ENCODE results near the gene FILIP1L. TPM values are rescaled to one million over a fixed set of nuclear protein-coding genes. Genes with fewer than 3 reads are reported as not detected.

Gene FILIP1L
- total RNA-seq, 1 experiment from 2014 or later = 0.17 TPM

GRCh38 chr3:100090669-100091005 is 23.7 kb downstream of the FILIP1L start:
- Histone ChIP-seq H3K27me3 (ENCODE audit: insufficient read depth, low read length) (no peaks in the 10 kb centered on the region), H3K9me3 (ENCODE audit: control insufficient read depth in 1 of 2, insufficient read depth in 1 of 2, low read depth in 1 of 2, low read length in 2 of 2) (no peaks in the 10 kb centered on the region), H3K79me2 (ENCODE audit: insufficient read depth, low read length) (no peaks in the 10 kb centered on the region), H3K36me3 (ENCODE audit: control insufficient read depth in 1 of 2, insufficient read depth in 2 of 2, low read length in 2 of 2) (no peaks in the 10 kb centered on the region), H3K9ac (ENCODE audit: low read length) (no peak overlapping the region), H2AFZ (ENCODE audit: low read depth, low read length, poor library complexity, severe bottlenecking) (no peak overlapping the region), H3K9me2 (ENCODE audit: insufficient read depth) (no peaks in the 10 kb centered on the region), H3K4me2 (ENCODE audit: low read length) (no peak overlapping the region), H3K27ac (ENCODE audit: low read depth, low read length) (no peak overlapping the region), H3K4me3 (replicated peaks in 1 of 2; ENCODE audit: low read depth in 1 of 2, low read length in 2 of 2) (no peak overlapping the region), H3K4me1 (ENCODE audit: control insufficient read depth in 1 of 2, insufficient read depth in 2 of 2, low read length in 2 of 2) (no peaks in the 10 kb centered on the region), H4K20me1 (ENCODE audit: insufficient read depth) (no peaks in the 10 kb centered on the region)
- intact Hi-C loops (cut with micrococcal nuclease) = loop anchor here (5.0 kb wide), 1 partner anchor 248 kb away; no protein-coding TSS in a partner anchor
- DNase-seq (ENCODE audit: low read depth, low spot score) = no peak
- TF ChIP-seq TCF7L2 (IDR thresholded peaks at IDR 0.05; ENCODE audit: borderline replicate concordance, extremely low read depth, insufficient read depth, insufficient read length) (no peak), YY1 (IDR thresholded peaks at IDR 0.05; ENCODE audit: extremely low read depth, insufficient replicate concordance, low read depth, low read length) (no peak)
- no TSS peak for BruUV-seq (replicated peaks)
- ChIA-PET POLR2A (no interaction called here), RAD21 (ENCODE audit: low non-redundant PET in 1 of 2, low total read pairs in 2 of 2, uncharacterized antibody in 2 of 2, unreplicated experiment in 2 of 2) (no interaction called here), CTCF (interaction anchor here (1.0 to 2.8 kb wide), 4 partner anchors 21 to 259 kb away, joined by 3 to 11 read pairs (median 6); no protein-coding TSS in a partner anchor)
- ATAC-seq = peak; percentile 47

DNA sequence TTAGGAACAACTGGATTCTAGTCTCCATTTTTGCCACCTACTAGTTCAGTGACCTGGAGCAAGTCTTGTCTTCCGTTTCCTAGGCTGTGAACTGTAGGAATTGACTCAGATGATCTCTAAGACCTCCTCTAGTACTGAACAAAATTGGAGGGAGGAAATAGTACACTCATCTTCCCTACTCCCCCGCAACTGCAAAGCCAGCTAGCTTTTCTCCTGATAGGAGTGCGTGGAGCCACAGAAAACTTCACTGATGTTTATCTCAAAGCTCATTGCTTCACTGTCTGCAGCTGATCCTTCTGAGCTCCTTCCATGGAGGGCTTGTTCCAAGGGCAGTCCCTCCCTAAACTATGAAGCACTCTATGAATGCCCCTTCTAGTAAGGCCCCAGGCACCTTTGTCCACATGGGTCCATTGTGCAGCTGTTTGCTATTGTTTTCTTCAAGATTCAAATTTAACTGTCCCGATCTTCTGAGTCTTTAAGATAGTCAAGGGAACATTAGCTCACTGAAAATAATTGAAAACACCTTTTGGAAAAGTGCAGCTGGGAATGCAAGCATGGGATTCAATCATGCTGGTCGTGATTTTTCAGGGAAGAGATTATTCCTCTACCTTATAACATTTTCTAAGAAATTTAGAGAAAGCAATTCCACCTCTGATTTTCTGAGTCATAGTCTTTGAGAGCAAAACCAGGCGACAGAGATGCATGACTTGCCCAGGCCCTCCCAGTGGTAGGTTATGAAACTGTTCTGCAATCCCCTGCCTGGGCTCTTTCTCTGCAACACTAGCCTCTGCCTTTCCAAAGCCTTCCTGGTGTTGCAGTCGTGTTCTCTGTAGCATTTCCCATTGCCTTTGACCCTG is 24.3 kb downstream of the FILIP1L start:
- Histone ChIP-seq H3K9ac (ENCODE audit: low read length) (no peak overlapping the region), H3K4me1 (ENCODE audit: control insufficient read depth in 1 of 2, insufficient read depth in 2 of 2, low read length in 2 of 2) (no peaks in the 10 kb centered on the region), H3K9me3 (ENCODE audit: control insufficient read depth in 1 of 2, insufficient read depth in 1 of 2, low read depth in 1 of 2, low read length in 2 of 2) (no peaks in the 10 kb centered on the region), H3K36me3 (ENCODE audit: control insufficient read depth in 1 of 2, insufficient read depth in 2 of 2, low read length in 2 of 2) (no peaks in the 10 kb centered on the region), H3K4me2 (ENCODE audit: low read length) (no peak overlapping the region), H4K20me1 (ENCODE audit: insufficient read depth) (no peaks in the 10 kb centered on the region), H3K4me3 (replicated peaks in 1 of 2; ENCODE audit: low read depth in 1 of 2, low read length in 2 of 2) (no peak overlapping the region), H2AFZ (ENCODE audit: low read depth, low read length, poor library complexity, severe bottlenecking) (no peak overlapping the region), H3K27ac (ENCODE audit: low read depth, low read length) (no peak overlapping the region), H3K9me2 (ENCODE audit: insufficient read depth) (no peaks in the 10 kb centered on the region), H3K27me3 (ENCODE audit: insufficient read depth, low read length) (no peaks in the 10 kb centered on the region), H3K79me2 (ENCODE audit: insufficient read depth, low read length) (no peaks in the 10 kb centered on the region)
- CTCF ChIA-PET = interaction anchor here (1.0 to 2.8 kb wide), 4 partner anchors 21 to 258 kb away, joined by 3 to 11 read pairs (median 6); no protein-coding TSS in a partner anchor
- TF ChIP-seq SIN3A (IDR thresholded peaks at IDR 0.05; ENCODE audit: low read depth) (no peak), RAD21 (IDR thresholded peaks at IDR 0.05; ENCODE audit: low read depth) (peak; percentile 12; the same call in 1 of the 2 replicates), CTCF (IDR thresholded peaks at IDR 0.05 in 2 of 3, conservative IDR thresholded peaks at IDR 0.05 in 1 of 3; ENCODE audit: borderline replicate concordance in 1 of 3, insufficient read depth in 1 of 3, low read depth in 2 of 3, low read length in 2 of 3) (peak in 2 of 3 experiments; percentile 52 to 60; a peak in 4 of 6 replicates)
- DNase-seq (ENCODE audit: low read depth, low spot score) (peak; percentile 16), ATAC-seq (peak; percentile 98)
- RAD21 ChIA-PET (ENCODE audit: low non-redundant PET in 1 of 2, low total read pairs in 2 of 2, uncharacterized antibody in 2 of 2, unreplicated experiment in 2 of 2) = no interaction called here
- POLR2A ChIA-PET = interaction anchor here (1.0 kb wide), 1 partner anchor 32 kb away, joined by 3 read pairs; no protein-coding TSS in a partner anchor
- no TSS peak for BruUV-seq (replicated peaks)
- intact Hi-C loops (cut with micrococcal nuclease) = loop anchor here (5.0 kb wide), 1 partner anchor 248 kb away; no protein-coding TSS in a partner anchor

Measured in HCT116 (cell line).